NT2/D1 (cell line): ENCODE data around the gene ACAP1.

ENCODE experiments used
- SUZ12 ChIP-seq: IDR thresholded peaks from 2 replicates; pipeline ENCODE4 v1.6.1; 2011; ENCODE audit not compliant: insufficient read length, insufficient read depth; ENCODE audit errors: extremely low read depth
- YY1 ChIP-seq: IDR thresholded peaks from 2 replicates; pipeline ENCODE4 v1.6.1; 2011; ENCODE audit not compliant: insufficient read length, insufficient read depth

DNA sequence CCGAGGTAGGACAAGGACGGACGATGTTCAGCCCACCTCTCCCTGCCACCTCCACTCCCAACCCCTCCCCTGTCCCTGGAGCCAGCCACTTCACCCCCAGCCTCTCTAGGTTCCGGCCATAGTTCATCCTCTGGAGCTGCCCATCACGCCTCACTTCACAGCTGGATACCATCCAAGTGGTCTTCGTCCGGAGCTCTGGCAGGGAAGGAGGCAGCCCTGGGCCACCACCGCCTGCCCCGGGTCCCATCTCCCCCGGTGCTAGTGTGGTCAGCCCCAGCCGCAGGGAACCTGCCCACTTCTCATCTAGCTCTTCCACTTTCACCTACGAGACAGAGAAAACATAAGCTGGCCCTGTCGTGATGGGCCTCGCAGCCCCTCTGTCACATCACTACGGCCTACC is 14.9 kb upstream of the ACAP1 start:
- TF ChIP-seq YY1 (no peak), SUZ12 (no peak)
